ENCODE results near the gene MED14. TPM values are rescaled to one million over a fixed set of nuclear protein-coding genes. Genes with fewer than 3 reads are reported as not detected.

The MED14 gene
- total and polyA plus RNA-seq, 2 of the 13 experiments (the other 11 are each of a cell fraction or from before 2014, with no cell fraction given) = 10.2 to 16.3 TPM

- TF ChIP-seq PAXIP1 (CRISPR knock-in tag; conservative IDR thresholded peaks at IDR 0.05) (no peak), SMAD9 (CRISPR knock-in tag; IDR thresholded peaks at IDR 0.05) (no peak), ZNF264 (CRISPR knock-in tag; IDR thresholded peaks at IDR 0.05) (no peak), POLR2A (IDR thresholded peaks at IDR 0.05; ENCODE audit: insufficient read depth in 1 of 2, low read depth in 2 of 2, low read length in 2 of 2) (peak; percentile 20 to 81; a peak in 3 of 4 replicates), ZNF672 (CRISPR knock-in tag; IDR thresholded peaks at IDR 0.05) (no peak), ZNF598 (CRISPR knock-in tag; IDR thresholded peaks at IDR 0.05; ENCODE audit: borderline replicate concordance) (no peak), DDIT3 (CRISPR knock-in tag; IDR thresholded peaks at IDR 0.05) (no peak), ZNF329 (CRISPR knock-in tag; IDR thresholded peaks at IDR 0.05; ENCODE audit: low read depth) (no peak), ZNF780A (CRISPR knock-in tag; IDR thresholded peaks at IDR 0.05) (no peak), DZIP1 (CRISPR knock-in tag; IDR thresholded peaks at IDR 0.05) (no peak), GLMP (CRISPR knock-in tag; IDR thresholded peaks at IDR 0.05; ENCODE audit: borderline replicate concordance) (no peak), MIXL1 (CRISPR knock-in tag; IDR thresholded peaks at IDR 0.05) (no peak), ZNF513 (CRISPR knock-in tag; conservative IDR thresholded peaks at IDR 0.05) (no peak), CREB1 (IDR thresholded peaks at IDR 0.05) (peak; percentile 61; the same call in 1 of the 2 replicates), CREB1 (CRISPR knock-in tag; IDR thresholded peaks at IDR 0.05) (peak; percentile 54), ELF1 (CRISPR knock-in tag; IDR thresholded peaks at IDR 0.05) (peak; percentile 67)
Measured at GRCh38 chrX:40647307-40648197, 87.8 kb downstream of the MED14 start, which contains the start of gene CXorf38 (continued).

Data from HepG2 (cell line).